HG03520 (cell line): Measurements from ENCODE around the gene ZBED1.
"Not testable (repeated sequence)": the region's sequence is repeated elsewhere in the genome, so short reads cannot be mapped to it uniquely, and the experiment has no call there.

Experiments
- ATAC-seq: cut with Tn5 transposase; IDR thresholded peaks from one replicate; pipeline ENCODE4 v1.9.1; 2021; ENCODE audit warnings: mild to moderate bottlenecking, moderate library complexity; ENCODE audit not compliant: unreplicated experiment

Gene ZBED1

GRCh38 chrX:2457289-2458133 lies 43.3 kb downstream of the ZBED1 start:
- ATAC-seq, result no peak

GRCh38 chrX:2456091-2456490 lies 44.7 kb downstream of the ZBED1 start:
- ATAC-seq, result not testable (repeated sequence)

- not testable (repeated sequence) for ATAC-seq
Observed at GRCh38 chrX:2454620-2455019, 46.2 kb downstream of the ZBED1 start.

GRCh38 chrX:2452799-2453198 lies 48.0 kb downstream of the ZBED1 start:
- no peak for ATAC-seq

- ATAC-seq, result no peak
Observed at GRCh38 chrX:2452317-2452784, 48.4 kb downstream of the ZBED1 start.

- ATAC-seq, result no peak
Observed at GRCh38 chrX:2451501-2452316, 49.1 kb downstream of the ZBED1 start.

GRCh38 chrX:2450681-2451080 lies 50.1 kb downstream of the ZBED1 start:
- ATAC-seq, result no peak

- ATAC-seq, result no peak
Observed at GRCh38 chrX:2449135-2449886, 51.5 kb downstream of the ZBED1 start.

- no peak for ATAC-seq
Observed at GRCh38 chrX:2447484-2447883, 53.3 kb downstream of the ZBED1 start.

- no peak for ATAC-seq
Observed at GRCh38 chrX:2446815-2447214, 54.0 kb downstream of the ZBED1 start.

GRCh38 chrX:2445662-2446623 lies 54.8 kb downstream of the ZBED1 start:
- ATAC-seq, result no peak

GRCh38 chrX:2442694-2443093 lies 58.1 kb downstream of the ZBED1 start:
- ATAC-seq, result no peak

- ATAC-seq, result no peak
Observed at GRCh38 chrX:2441466-2441865, 59.3 kb downstream of the ZBED1 start.

GRCh38 chrX:2439613-2440012 lies 61.2 kb downstream of the ZBED1 start:
- ATAC-seq, result no peak
